ENCODE measurements around the gene MAP3K10. TPM values are rescaled to one million over a fixed set of nuclear protein-coding genes. Genes with fewer than 3 reads are reported as not detected.

The MAP3K10 gene
- total RNA-seq, 2 experiments from 2014 or later = 20.8 to 21.7 TPM

GRCh38 chr19:40247178-40247577 is 56.0 kb downstream of the MAP3K10 start:
- H3K4me1 Mint-ChIP-seq (ENCODE audit: low read depth) = peaks cover 14% of the 10 kb centered on the region
- H3K36me3 ChIP-seq (ENCODE audit: insufficient read depth, low read length) = peaks cover 41% of the 10 kb centered on the region
- ATAC-seq (ENCODE audit: poor library complexity) (no peak), DNase-seq (no peak)
- TF ChIP-seq CTCF (IDR thresholded peaks at IDR 0.05) = no peak
- POLR2A ChIA-PET = no interaction called here
- no peak overlapping the region for H3K4me3 ChIP-seq (ENCODE audit: low read length)
- H3K27ac ChIP-seq (ENCODE audit: low read depth in 1 of 2, low read length in 2 of 2) = no peak overlapping the region
- CTCF ChIA-PET = no interaction called here
- H3K36me3 Mint-ChIP-seq (ENCODE audit: low read depth) = peaks cover 60% of the 10 kb centered on the region
- no peak overlapping the region for H3K27ac Mint-ChIP-seq
- H3K9me3 ChIP-seq (ENCODE audit: control insufficient read depth in 1 of 2, insufficient read depth in 1 of 2, low read length in 2 of 2) = no peaks in the 10 kb centered on the region
- H3K27me3 Mint-ChIP-seq = no peaks in the 10 kb centered on the region
- peaks cover 3% of the 10 kb centered on the region for H3K4me1 ChIP-seq (ENCODE audit: insufficient read depth, low read length)
- no peak overlapping the region for H3K4me3 Mint-ChIP-seq
- intact Hi-C loops (cut with DNase I, micrococcal nuclease) = no loop called here
- H3K9me3 Mint-ChIP-seq = no peaks in the 10 kb centered on the region
- no peaks in the 10 kb centered on the region for H3K27me3 ChIP-seq (ENCODE audit: control insufficient read depth in 1 of 2, insufficient read depth in 2 of 2, low read length in 2 of 2)

GRCh38 chr19:40247735-40248262 is 56.6 kb downstream of the MAP3K10 start:
- Mint-ChIP-seq H3K9me3 (no peaks in the 10 kb centered on the region), H3K4me1 (ENCODE audit: low read depth) (peaks cover 18% of the 10 kb centered on the region), H3K36me3 (ENCODE audit: low read depth) (peaks cover 61% of the 10 kb centered on the region), H3K27me3 (no peaks in the 10 kb centered on the region), H3K27ac (no peak overlapping the region), H3K4me3 (no peak overlapping the region)
- Histone ChIP-seq H3K27ac (ENCODE audit: low read depth in 1 of 2, low read length in 2 of 2) (no peak overlapping the region), H3K4me1 (ENCODE audit: insufficient read depth, low read length) (peaks cover 3% of the 10 kb centered on the region), H3K27me3 (ENCODE audit: control insufficient read depth in 1 of 2, insufficient read depth in 2 of 2, low read length in 2 of 2) (no peaks in the 10 kb centered on the region), H3K4me3 (ENCODE audit: low read length) (no peak overlapping the region), H3K36me3 (ENCODE audit: insufficient read depth, low read length) (peaks cover 42% of the 10 kb centered on the region), H3K9me3 (ENCODE audit: control insufficient read depth in 1 of 2, insufficient read depth in 1 of 2, low read length in 2 of 2) (no peaks in the 10 kb centered on the region)
- ChIA-PET CTCF (no interaction called here), POLR2A (no interaction called here)
- DNase-seq = no peak
- TF ChIP-seq CTCF (IDR thresholded peaks at IDR 0.05) = no peak
- ATAC-seq (ENCODE audit: poor library complexity) = no peak
- intact Hi-C loops (cut with DNase I, micrococcal nuclease) = no loop called here

- Mint-ChIP-seq H3K27ac (no peak overlapping the region), H3K27me3 (no peaks in the 10 kb centered on the region), H3K36me3 (ENCODE audit: low read depth) (peaks cover 73% of the 10 kb centered on the region), H3K4me1 (ENCODE audit: low read depth) (peaks cover 23% of the 10 kb centered on the region), H3K9me3 (no peaks in the 10 kb centered on the region), H3K4me3 (no peak overlapping the region)
- Histone ChIP-seq H3K9me3 (ENCODE audit: control insufficient read depth in 1 of 2, insufficient read depth in 1 of 2, low read length in 2 of 2) (no peaks in the 10 kb centered on the region), H3K4me3 (ENCODE audit: low read length) (no peak overlapping the region), H3K36me3 (ENCODE audit: insufficient read depth, low read length) (peaks cover 52% of the 10 kb centered on the region), H3K4me1 (ENCODE audit: insufficient read depth, low read length) (peaks cover 3% of the 10 kb centered on the region), H3K27me3 (ENCODE audit: control insufficient read depth in 1 of 2, insufficient read depth in 2 of 2, low read length in 2 of 2) (no peaks in the 10 kb centered on the region), H3K27ac (ENCODE audit: low read depth in 1 of 2, low read length in 2 of 2) (no peak overlapping the region)
- DNase-seq (no peak), ATAC-seq (ENCODE audit: poor library complexity) (no peak)
- POLR2A ChIA-PET = no interaction called here
- no peak for TF ChIP-seq CTCF (IDR thresholded peaks at IDR 0.05)
- CTCF ChIA-PET = no interaction called here
- intact Hi-C loops (cut with DNase I, micrococcal nuclease) = no loop called here
Observed at GRCh38 chr19:40249201-40249600, 58.0 kb downstream of the MAP3K10 start.
